ENCODE results near the gene RAB6B. TPM values are rescaled to one million over a fixed set of nuclear protein-coding genes. Genes with fewer than 3 reads are reported as not detected.

RAB6B gene
- polyA plus RNA-seq, 1 experiment, result 3.0 TPM

DNA sequence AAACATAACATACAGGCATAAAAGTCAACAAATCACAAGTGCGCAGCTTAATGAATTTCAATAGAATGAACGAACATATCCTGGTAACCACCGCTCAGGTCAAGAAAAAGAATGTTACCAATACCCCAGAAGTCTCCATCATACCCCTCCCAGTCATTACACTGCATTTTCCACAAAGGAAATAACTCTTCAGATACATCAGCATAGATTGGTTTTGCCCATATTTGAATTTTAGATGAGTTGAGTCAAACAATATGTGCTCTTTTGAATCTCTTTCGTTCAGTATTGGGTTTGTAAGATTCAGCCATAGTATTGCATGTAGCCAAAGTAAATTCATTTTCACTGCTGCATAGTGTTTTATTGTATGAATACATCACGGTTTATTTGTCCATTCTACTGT lies 6.2 kb upstream of the RAB6B start:
- no peak overlapping the region for H3K4me3 ChIP-seq (ENCODE audit: low read depth, low read length)
- DNase-seq (ENCODE audit: low read depth), result no peak
- ChIA-PET POLR2A (no interaction called here), CTCF (no interaction called here)
- H3K27me3 ChIP-seq (ENCODE audit: control insufficient read depth, insufficient read depth, low read length), result peaks cover 11% of the 10 kb centered on the region
- no peaks in the 10 kb centered on the region for H3K36me3 ChIP-seq (ENCODE audit: control insufficient read depth, insufficient read depth, low read length)
- TF ChIP-seq, protein P1, sequence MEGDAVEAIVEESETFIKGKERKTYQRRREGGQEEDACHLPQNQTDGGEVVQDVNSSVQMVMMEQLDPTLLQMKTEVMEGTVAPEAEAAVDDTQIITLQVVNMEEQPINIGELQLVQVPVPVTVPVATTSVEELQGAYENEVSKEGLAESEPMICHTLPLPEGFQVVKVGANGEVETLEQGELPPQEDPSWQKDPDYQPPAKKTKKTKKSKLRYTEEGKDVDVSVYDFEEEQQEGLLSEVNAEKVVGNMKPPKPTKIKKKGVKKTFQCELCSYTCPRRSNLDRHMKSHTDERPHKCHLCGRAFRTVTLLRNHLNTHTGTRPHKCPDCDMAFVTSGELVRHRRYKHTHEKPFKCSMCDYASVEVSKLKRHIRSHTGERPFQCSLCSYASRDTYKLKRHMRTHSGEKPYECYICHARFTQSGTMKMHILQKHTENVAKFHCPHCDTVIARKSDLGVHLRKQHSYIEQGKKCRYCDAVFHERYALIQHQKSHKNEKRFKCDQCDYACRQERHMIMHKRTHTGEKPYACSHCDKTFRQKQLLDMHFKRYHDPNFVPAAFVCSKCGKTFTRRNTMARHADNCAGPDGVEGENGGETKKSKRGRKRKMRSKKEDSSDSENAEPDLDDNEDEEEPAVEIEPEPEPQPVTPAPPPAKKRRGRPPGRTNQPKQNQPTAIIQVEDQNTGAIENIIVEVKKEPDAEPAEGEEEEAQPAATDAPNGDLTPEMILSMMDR (IDR thresholded peaks at IDR 0.05; ENCODE audit: insufficient read depth, low read depth, low read length), result no peak

DNA sequence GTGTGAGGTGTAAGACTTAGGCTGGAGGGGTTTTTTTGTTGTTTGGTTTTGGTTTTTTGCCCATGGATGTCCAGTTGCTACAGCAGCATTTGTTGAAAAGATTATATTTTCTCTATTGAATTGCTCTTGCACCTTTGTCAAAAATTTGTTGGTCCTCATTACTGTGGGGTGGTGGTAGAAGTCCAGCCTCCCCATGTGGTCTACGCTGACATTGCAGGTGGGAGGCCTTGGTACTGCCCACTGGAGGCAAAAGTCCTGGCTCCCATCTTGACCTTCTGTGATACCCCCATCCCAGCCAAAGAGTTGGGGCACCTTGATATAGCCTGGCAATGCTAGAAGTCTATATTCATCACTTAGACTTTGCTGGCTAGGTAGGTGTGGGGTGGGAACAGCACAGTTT lies 5.4 kb upstream of the RAB6B start:
- Histone ChIP-seq H3K36me3 (ENCODE audit: control insufficient read depth, insufficient read depth, low read length) (no peaks in the 10 kb centered on the region), H3K27me3 (ENCODE audit: control insufficient read depth, insufficient read depth, low read length) (peaks cover 18% of the 10 kb centered on the region), H3K4me3 (ENCODE audit: low read depth, low read length) (no peak overlapping the region)
- no peak for DNase-seq (ENCODE audit: low read depth)
- ChIA-PET CTCF (no interaction called here), POLR2A (no interaction called here)
- TF ChIP-seq, protein P1 (IDR thresholded peaks at IDR 0.05; ENCODE audit: insufficient read depth, low read depth, low read length), result 0 out of 2 replicates have a peak, but pooled peaks have one; percentile 2

DNA sequence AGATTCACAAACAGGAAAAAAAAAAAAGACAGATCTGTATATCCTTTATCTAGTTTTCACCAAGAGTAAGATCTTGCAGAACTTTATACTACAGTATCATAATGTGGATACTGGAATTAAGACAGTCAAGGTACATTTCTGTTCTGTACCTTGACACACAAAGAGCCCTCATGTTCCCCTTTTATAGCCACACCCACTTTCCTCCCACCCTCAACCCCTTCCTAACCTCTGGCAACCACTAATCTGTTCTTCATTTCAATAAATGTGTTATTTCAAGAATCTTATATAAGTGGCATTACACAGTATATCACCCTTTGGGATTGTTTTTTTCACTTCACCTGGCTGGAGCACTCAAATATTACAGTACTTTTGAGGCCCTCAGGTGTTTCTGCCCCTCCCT lies 3.6 kb upstream of the RAB6B start:
- POLR2A ChIA-PET, result no interaction called here
- TF ChIP-seq, protein P1 (IDR thresholded peaks at IDR 0.05; ENCODE audit: insufficient read depth, low read depth, low read length), result no peak
- Histone ChIP-seq H3K4me3 (ENCODE audit: low read depth, low read length) (no peak overlapping the region), H3K27me3 (ENCODE audit: control insufficient read depth, insufficient read depth, low read length) (peaks cover 22% of the 10 kb centered on the region), H3K36me3 (ENCODE audit: control insufficient read depth, insufficient read depth, low read length) (no peaks in the 10 kb centered on the region)
- no peak for DNase-seq (ENCODE audit: low read depth)
- CTCF ChIA-PET, result no interaction called here

DNA sequence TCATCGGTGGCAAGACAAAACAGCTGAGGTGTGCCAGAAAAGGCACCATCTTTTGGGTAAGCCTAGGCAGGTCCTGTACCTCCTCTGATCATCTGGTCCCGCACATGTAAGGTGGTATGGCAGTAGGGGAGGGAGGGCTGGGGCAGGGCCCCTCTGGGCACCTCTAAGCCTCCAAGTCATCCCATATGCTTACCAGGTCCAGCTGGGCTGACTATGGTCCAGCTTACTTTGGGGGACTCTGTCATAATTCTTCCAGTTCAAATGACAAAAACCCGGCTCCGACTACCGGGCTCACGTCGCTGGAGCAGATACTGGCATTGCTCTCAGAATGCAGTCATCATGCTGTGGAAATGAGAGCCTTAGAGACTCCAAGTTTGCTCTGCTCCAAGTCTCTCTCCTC lies 1.9 kb upstream of the RAB6B start:
- CTCF ChIA-PET, result interaction anchor here (1.7 kb wide), 1 partner anchor 8 kb away, joined by 8 read pairs; no protein-coding TSS in a partner anchor
- DNase-seq (ENCODE audit: low read depth), result no peak
- TF ChIP-seq, protein P1 (IDR thresholded peaks at IDR 0.05; ENCODE audit: insufficient read depth, low read depth, low read length), result no peak
- POLR2A ChIA-PET, result no interaction called here
- Histone ChIP-seq H3K36me3 (ENCODE audit: control insufficient read depth, insufficient read depth, low read length) (no peaks in the 10 kb centered on the region), H3K4me3 (ENCODE audit: low read depth, low read length) (no peak overlapping the region), H3K27me3 (ENCODE audit: control insufficient read depth, insufficient read depth, low read length) (peaks cover 27% of the 10 kb centered on the region)

DNA sequence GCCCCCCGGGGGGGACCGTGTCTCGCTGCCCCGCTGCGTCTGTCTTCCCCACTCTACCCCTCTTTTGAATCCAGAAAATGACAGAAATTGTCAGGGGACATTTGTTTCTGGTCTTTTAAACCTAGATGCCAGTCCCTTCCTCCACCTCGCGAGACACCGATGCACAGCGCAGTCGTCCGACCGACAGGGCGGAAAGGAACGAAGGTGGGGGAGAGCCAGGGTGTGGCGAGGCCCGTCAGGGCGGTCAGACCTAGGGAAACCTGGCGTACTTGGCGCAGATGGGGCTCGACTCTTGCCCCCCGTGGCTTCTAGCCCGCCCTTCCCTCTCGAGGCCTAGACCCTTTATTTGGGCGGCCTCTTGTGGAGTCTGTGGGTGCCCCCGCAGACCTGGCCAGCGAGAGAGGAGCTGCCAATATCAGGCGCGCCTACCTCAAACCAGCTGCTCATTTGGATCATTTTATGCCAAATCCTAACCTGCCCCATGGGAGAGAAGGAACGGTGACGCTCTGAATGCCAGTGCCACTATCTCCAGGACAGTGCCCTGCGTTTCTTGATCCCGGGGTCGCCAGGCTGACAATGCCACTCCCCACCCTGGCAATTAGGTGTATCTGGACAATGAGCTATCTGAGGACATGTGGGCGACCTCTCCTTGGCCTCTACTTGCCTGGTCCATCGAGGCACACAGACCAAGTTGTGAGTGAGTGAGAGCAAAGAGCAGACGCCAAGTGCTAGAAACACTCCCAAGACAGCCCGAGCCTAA lies 500 bp upstream of the RAB6B start:
- POLR2A ChIA-PET, result no interaction called here
- peak overlapping the region; percentile 51 for H3K4me3 ChIP-seq (ENCODE audit: low read depth, low read length)
- H3K36me3 ChIP-seq (ENCODE audit: control insufficient read depth, insufficient read depth, low read length), result no peaks in the 10 kb centered on the region
- no peak for DNase-seq (ENCODE audit: low read depth)
- H3K27me3 ChIP-seq (ENCODE audit: control insufficient read depth, insufficient read depth, low read length), result peaks cover 35% of the 10 kb centered on the region
- TF ChIP-seq, protein P1 (IDR thresholded peaks at IDR 0.05; ENCODE audit: insufficient read depth, low read depth, low read length), result no peak
- CTCF ChIA-PET, result interaction anchor here (0.8 to 1.7 kb wide), 2 partner anchors 10 to 13 kb away, joined by 3 to 8 read pairs; no protein-coding TSS in a partner anchor
